Measurements from ENCODE around the gene TARM1. TPM values are rescaled to one million over a fixed set of nuclear protein-coding genes. Genes with fewer than 3 reads are reported as not detected.
"Not testable (repeated sequence)": the region's sequence is repeated elsewhere in the genome, so short reads cannot be mapped to it uniquely, and the experiment has no call there.

TARM1 gene
- total RNA-seq, 1 donor from 2014 or later: not detected

DNA sequence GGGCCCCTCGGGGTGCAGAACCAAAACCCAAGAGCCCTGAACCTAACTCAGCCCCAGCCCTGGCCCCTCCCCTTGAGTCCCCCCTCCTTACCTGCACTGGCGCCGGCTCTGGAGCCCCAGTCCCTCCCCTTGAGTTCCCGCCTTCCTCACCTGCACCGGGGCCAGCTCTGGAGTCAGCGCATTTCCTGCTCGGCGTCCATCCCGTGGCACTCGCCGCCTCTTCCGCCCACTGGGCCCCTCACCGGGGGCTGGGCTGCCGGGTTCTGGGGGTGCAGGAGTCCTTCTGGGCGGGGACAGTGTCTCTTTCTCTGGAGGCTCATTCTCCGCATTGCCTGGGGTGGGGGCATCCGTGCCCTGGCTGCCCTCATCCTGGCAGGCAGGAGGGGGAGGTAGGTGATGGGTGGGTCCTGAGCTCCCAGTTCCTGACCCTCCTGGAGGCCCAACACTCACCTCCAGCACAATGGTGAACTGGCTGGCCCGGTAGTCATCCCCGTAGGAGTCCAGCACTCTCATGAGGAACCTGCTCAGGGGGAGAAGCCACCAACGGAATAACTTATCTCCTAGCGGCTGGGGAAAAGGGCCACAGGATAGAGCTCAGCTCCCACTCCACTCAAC, 26.8 kb upstream of the TARM1 start:
- Mint-ChIP-seq H3K4me3 (no peak overlapping the region), H3K36me3 (ENCODE audit: low read depth) (peaks cover 46% of the 10 kb centered on the region), H3K27me3 (no peaks in the 10 kb centered on the region), H3K9me3 (no peaks in the 10 kb centered on the region), H3K27ac (no peak overlapping the region), H3K4me1 (peaks cover 21% of the 10 kb centered on the region)
- intact Hi-C loops (cut with micrococcal nuclease): no loop called here
- DNase-seq: no peak

DNA sequence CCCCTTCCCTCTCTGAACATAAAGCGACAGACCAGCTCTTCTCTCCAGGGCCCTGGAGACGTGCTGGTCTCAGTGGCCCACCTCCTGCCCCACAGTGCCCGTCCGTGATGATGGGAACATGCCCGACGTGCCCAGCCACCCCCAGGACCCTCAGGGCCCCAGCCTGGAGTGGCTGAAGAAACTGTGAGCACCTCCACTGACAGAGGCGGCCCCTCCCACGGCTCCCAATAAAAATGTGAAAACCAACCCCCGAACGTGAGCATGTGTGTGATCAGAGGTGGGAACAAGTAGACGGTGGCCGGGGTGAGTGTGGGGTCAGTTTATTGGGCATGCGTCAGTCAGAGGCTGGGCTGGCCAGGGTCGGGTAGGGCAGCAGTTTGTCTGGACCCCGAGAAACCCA, 25.6 kb upstream of the TARM1 start:
- Mint-ChIP-seq H3K9me3 (no peaks in the 10 kb centered on the region), H3K36me3 (ENCODE audit: low read depth) (peaks cover 48% of the 10 kb centered on the region), H3K4me1 (peaks cover 23% of the 10 kb centered on the region), H3K27ac (peak overlapping the region; percentile 45), H3K4me3 (no peak overlapping the region), H3K27me3 (no peaks in the 10 kb centered on the region)
- intact Hi-C loops (cut with micrococcal nuclease): no loop called here
- DNase-seq: no peak

- H3K4me1 Mint-ChIP-seq: peaks cover 25% of the 10 kb centered on the region
- H3K9me3 Mint-ChIP-seq: no peaks in the 10 kb centered on the region
- no peak overlapping the region for H3K4me3 Mint-ChIP-seq
- no peak overlapping the region for H3K27ac Mint-ChIP-seq
- H3K36me3 Mint-ChIP-seq (ENCODE audit: low read depth): peaks cover 45% of the 10 kb centered on the region
- H3K27me3 Mint-ChIP-seq: no peaks in the 10 kb centered on the region
- no peak for DNase-seq
- intact Hi-C loops (cut with micrococcal nuclease): no loop called here
These were observed 24.6 kb upstream of the TARM1 start for GRCh38 chr19:54105796-54106195.

DNA sequence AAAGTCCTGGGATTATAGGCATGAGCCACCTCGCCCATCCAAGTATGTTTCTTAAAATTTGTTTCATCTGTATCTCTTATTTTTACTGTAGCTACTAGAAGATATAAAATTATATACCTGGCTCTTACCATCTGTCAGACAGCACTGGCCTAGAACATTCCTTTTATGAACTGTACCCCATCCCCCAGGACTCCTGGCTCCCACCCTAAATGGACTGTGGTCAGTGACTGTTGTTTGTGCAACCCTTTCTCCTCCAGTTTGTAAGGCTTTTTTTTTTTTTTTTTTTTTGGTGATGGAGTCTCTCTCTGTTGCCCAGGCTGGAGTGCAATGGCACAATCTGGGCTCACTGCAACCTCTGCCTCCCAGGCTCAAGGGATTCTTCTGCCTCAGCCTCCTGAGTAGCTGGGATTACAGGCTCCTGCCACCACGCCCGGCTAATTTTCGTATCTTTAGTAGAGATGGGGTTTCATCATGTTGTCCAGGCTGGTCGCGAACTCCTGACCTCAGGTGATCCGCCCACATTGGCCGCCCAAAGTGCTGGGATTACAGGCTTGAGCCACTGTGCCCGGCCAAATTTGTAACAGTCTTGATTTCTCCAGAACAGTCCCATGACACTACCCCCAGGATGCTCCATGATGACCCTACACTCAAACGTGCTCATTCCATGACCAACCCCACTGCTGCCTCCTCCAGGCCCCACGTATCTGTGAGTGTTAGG, 24.0 kb upstream of the TARM1 start:
- Mint-ChIP-seq H3K27me3 (no peaks in the 10 kb centered on the region), H3K36me3 (ENCODE audit: low read depth) (peaks cover 40% of the 10 kb centered on the region), H3K9me3 (no peaks in the 10 kb centered on the region), H3K4me3 (no peak overlapping the region), H3K4me1 (peaks cover 23% of the 10 kb centered on the region), H3K27ac (peak overlapping the region; percentile 8)
- intact Hi-C loops (cut with micrococcal nuclease): loop anchor here (5.0 kb wide), 1 partner anchor 238 kb away; the partner anchor contains the start of gene MYADM
- no peak for DNase-seq

GRCh38 chr19:54102421-54103169, 21.4 kb upstream of the TARM1 start, which contains the start of gene NDUFA3:
NDUFA3 (plus strand) TSS chr19:54102855; CDS start chr19:54102879, 24 bp downstream.
- DNase-seq: peak; percentile 99
- peaks cover 26% of the 10 kb centered on the region for H3K36me3 Mint-ChIP-seq (ENCODE audit: low read depth)
- peak within 1 kb of the TSS; percentile 97 for H3K27ac Mint-ChIP-seq
- H3K9me3 Mint-ChIP-seq: no peaks in the 10 kb centered on the region
- peak within 1 kb of the TSS; percentile 99 for H3K4me3 Mint-ChIP-seq
- peaks cover 22% of the 10 kb centered on the region for H3K4me1 Mint-ChIP-seq
- intact Hi-C loops (cut with micrococcal nuclease): loop anchor here (1.0 to 5.0 kb wide), 5 partner anchors 13 to 582 kb away; partner anchors contain the start of genes CNOT3, LENG1, MYADM and PRPF31
- no peaks in the 10 kb centered on the region for H3K27me3 Mint-ChIP-seq

GRCh38 chr19:54100561-54100960, 19.4 kb upstream of the TARM1 start, which contains the start of gene OSCAR:
OSCAR (minus strand) TSS chr19:54100803; CDS start chr19:54100792, 11 bp downstream.
- intact Hi-C loops (cut with micrococcal nuclease): loop anchor here (5.0 kb wide), 1 partner anchor 233 kb away; the partner anchor contains the start of gene MYADM
- H3K27ac Mint-ChIP-seq: peak within 1 kb of the TSS; percentile 65
- H3K9me3 Mint-ChIP-seq: no peaks in the 10 kb centered on the region
- peaks cover 23% of the 10 kb centered on the region for H3K4me1 Mint-ChIP-seq
- peaks cover 9% of the 10 kb centered on the region for H3K27me3 Mint-ChIP-seq
- no peak for DNase-seq
- peaks cover 10% of the 10 kb centered on the region for H3K36me3 Mint-ChIP-seq (ENCODE audit: low read depth)
- H3K4me3 Mint-ChIP-seq: peak within 1 kb of the TSS; percentile 11

DNA sequence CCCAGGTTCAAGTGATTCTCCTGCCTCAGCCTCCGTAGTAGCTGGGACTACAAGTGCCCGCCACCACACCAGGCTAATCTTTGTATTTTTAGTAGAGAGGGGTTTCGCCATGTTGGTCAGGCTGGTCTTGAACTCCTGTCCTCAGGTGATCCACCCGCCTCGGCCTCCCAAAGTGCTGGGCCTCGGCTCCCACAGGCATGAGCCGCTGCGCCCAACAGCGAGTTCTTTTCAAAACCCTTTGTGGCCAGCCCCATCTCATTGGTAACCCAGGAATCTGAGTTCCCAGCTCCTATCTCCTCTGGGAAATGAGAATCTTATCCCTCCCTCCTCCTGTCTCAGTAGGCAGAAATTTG, 18.7 kb upstream of the TARM1 start:
- not testable (repeated sequence) for H3K36me3 Mint-ChIP-seq (ENCODE audit: low read depth); H3K4me3 Mint-ChIP-seq; H3K27ac Mint-ChIP-seq; H3K9me3 Mint-ChIP-seq
- Mint-ChIP-seq H3K4me1 (peaks cover 21% of the 10 kb centered on the region), H3K27me3 (peaks cover 11% of the 10 kb centered on the region)
- DNase-seq: peak; percentile 53
- intact Hi-C loops (cut with micrococcal nuclease): loop anchor here (5.0 kb wide), 1 partner anchor 233 kb away; the partner anchor contains the start of gene MYADM

DNA sequence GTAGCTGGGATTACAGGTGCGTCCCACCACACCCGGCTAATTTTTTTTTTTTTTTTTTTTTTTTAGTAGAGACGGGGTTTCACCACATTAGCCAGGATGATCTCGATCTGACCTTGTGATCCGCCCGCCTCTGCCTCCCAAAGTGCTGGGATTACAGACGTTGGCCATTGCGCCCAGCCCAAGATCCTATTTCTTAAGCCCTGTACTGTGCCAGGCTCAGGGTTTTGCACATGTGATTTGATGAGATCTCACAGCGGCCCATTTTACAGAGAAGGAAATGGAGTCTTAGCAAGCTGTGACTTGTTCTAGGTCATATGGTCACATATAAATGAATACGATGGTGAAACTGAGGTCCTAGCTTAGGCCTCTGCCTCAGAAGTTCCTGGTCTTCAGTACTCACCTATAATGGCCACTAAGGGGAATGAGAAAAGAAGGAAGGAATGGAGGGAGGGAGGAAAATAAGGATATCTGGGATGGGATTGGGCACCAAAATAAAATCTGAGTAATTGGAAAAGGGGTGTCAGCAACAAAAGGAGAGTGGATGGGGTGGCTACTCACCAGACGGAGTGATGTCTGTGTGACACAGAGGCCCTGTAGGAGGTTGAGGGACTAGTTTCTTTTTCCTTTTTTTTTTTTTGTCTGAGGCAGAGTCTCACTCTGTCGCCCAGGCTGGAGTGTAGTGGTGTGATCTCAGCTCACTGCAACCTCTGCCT, 18.2 kb upstream of the TARM1 start:
- peak; percentile 54 for DNase-seq
- peaks cover 20% of the 10 kb centered on the region for H3K4me1 Mint-ChIP-seq
- no peak overlapping the region for H3K4me3 Mint-ChIP-seq
- H3K36me3 Mint-ChIP-seq (ENCODE audit: low read depth): peaks cover 7% of the 10 kb centered on the region
- H3K27me3 Mint-ChIP-seq: peaks cover 15% of the 10 kb centered on the region
- intact Hi-C loops (cut with micrococcal nuclease): no loop called here
- no peaks in the 10 kb centered on the region for H3K9me3 Mint-ChIP-seq
- H3K27ac Mint-ChIP-seq: no peak overlapping the region

DNA sequence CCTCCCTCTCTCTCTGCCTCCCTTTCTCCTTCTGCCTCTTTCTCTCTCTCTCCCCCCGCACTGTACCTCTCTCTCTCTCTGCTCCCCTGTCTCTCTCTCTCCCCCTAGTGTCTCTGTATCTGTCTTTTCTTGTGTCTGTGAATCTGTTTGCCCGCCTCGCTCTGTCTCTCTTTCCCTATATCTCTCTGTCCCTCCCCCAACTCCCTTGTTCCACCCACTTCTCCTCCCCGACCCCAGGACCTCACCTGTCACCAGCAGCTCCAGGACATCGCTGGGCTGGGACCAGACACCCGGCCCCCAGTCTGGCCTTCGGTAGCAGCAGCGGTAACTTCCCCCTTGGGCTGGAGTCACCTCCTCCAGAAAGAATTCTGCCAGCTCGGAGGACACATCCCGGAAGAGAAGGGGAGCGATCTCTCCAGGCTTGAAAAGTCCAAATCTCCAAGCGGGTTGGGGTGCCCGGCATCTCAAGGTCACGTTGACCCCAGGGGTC, 15.5 kb upstream of the TARM1 start:
- H3K4me1 Mint-ChIP-seq: peaks cover 15% of the 10 kb centered on the region
- peak overlapping the region; percentile 79 for H3K27ac Mint-ChIP-seq
- peaks cover 21% of the 10 kb centered on the region for H3K27me3 Mint-ChIP-seq
- H3K9me3 Mint-ChIP-seq: no peaks in the 10 kb centered on the region
- H3K36me3 Mint-ChIP-seq (ENCODE audit: low read depth): peaks cover 2% of the 10 kb centered on the region
- peak; percentile 69 for DNase-seq
- peak overlapping the region; percentile 86 for H3K4me3 Mint-ChIP-seq
- intact Hi-C loops (cut with micrococcal nuclease): no loop called here

GRCh38 chr19:54095859-54096616, 14.9 kb upstream of the TARM1 start:
- H3K36me3 Mint-ChIP-seq (ENCODE audit: low read depth); intact Hi-C loops (cut with micrococcal nuclease); H3K9me3 Mint-ChIP-seq: not testable (repeated sequence)
- peak; percentile 84 for DNase-seq
- Mint-ChIP-seq H3K4me3 (peak overlapping the region; percentile 86), H3K4me1 (peaks cover 12% of the 10 kb centered on the region), H3K27ac (peak overlapping the region; percentile 79), H3K27me3 (peaks cover 21% of the 10 kb centered on the region)

GRCh38 chr19:54095136-54095858, 14.1 kb upstream of the TARM1 start:
- peak overlapping the region; percentile 86 for H3K4me3 Mint-ChIP-seq

GRCh38 chr19:54094426-54095000, 13.3 kb upstream of the TARM1 start:
- no peak for DNase-seq
- H3K27ac Mint-ChIP-seq: no peak overlapping the region
- peaks cover 2% of the 10 kb centered on the region for H3K36me3 Mint-ChIP-seq (ENCODE audit: low read depth)
- H3K4me3 Mint-ChIP-seq: peak overlapping the region; percentile 30
- H3K9me3 Mint-ChIP-seq: no peaks in the 10 kb centered on the region
- peaks cover 21% of the 10 kb centered on the region for H3K27me3 Mint-ChIP-seq
- H3K4me1 Mint-ChIP-seq: peaks cover 11% of the 10 kb centered on the region
- intact Hi-C loops (cut with micrococcal nuclease): no loop called here

More at GRCh38 chr19:54095136-54095858, 14.1 kb upstream of the TARM1 start:
- Mint-ChIP-seq H3K9me3 (no peaks in the 10 kb centered on the region), H3K27ac (no peak overlapping the region), H3K27me3 (peaks cover 21% of the 10 kb centered on the region), H3K4me1 (peaks cover 11% of the 10 kb centered on the region), H3K36me3 (ENCODE audit: low read depth) (peaks cover 2% of the 10 kb centered on the region)
- intact Hi-C loops (cut with micrococcal nuclease): no loop called here
- DNase-seq: peak; percentile 48

Measured in activated CD4-positive, alpha-beta T cell treated with anti-CD3 and anti-CD28 coated beads, Interleukin-2, amount 10 ng/mL, durations not matched to agents 24 days and 14 days (primary cell).